SU-DHL-6 (cell line): ENCODE data around the gene MAST4.

ENCODE experiments used
- H2AFZ ChIP-seq: fragments of 200-600 bp; sonication (generic); 2 replicates; pipeline ENCODE4 v1.6.1; 2014; ENCODE audit warnings: low read depth, mild to moderate bottlenecking, moderate library complexity, mixed read lengths, antibody characterized with exemption, low read length; ENCODE audit not compliant: severe bottlenecking
- H3F3A ChIP-seq: fragments of 200-600 bp; shearing (Covaris generic); 2 replicates; pipeline ENCODE4 v1.6.0; 2016; ENCODE audit warnings: antibody characterized with exemption, mild to moderate bottlenecking; ENCODE audit not compliant: insufficient read depth
- H3K27ac ChIP-seq: fragments of 200-600 bp; sonication (generic); 2 replicates; pipeline ENCODE4 v1.5.1; 2016; ENCODE audit warnings: low read depth, mild to moderate bottlenecking, low read length, moderate library complexity, mixed read lengths
- H3K27me3 ChIP-seq: fragments of 200-600 bp; sonication (generic), shearing (Covaris generic); 2 replicates; pipeline ENCODE4 v1.6.0; 2014; ENCODE audit warnings: mild to moderate bottlenecking, low read length
- H3K36me3 ChIP-seq: fragments of 200-600 bp; sonication (generic); 2 replicates; pipeline ENCODE4 v1.6.1; 2014; ENCODE audit warnings: mild to moderate bottlenecking, low read length, mixed read lengths
- H3K4me2 ChIP-seq: fragments of 300-600, 200-600 bp; shearing (Covaris generic), sonication (generic); 2 replicates; pipeline ENCODE4 v1.6.0; 2014; ENCODE audit warnings: low read length, low read depth, mild to moderate bottlenecking; ENCODE audit not compliant: poor library complexity, severe bottlenecking
- H3K4me3 ChIP-seq: fragments of 200-600 bp; sonication (generic); 2 replicates; pipeline ENCODE4 v1.5.1; 2014; ENCODE audit warnings: antibody characterized with exemption, low read length, mild to moderate bottlenecking, mixed read lengths; ENCODE audit not compliant: insufficient read depth, poor library complexity, severe bottlenecking
- H3K79me2 ChIP-seq: fragments of 200-600 bp; sonication (generic); 2 replicates; pipeline ENCODE4 v1.6.1; 2014; ENCODE audit warnings: mild to moderate bottlenecking, low read length, moderate library complexity; ENCODE audit not compliant: insufficient read depth
- H3K9ac ChIP-seq: fragments of 200-600 bp; sonication (generic); 2 replicates; pipeline ENCODE4 v1.7.0; 2014; ENCODE audit warnings: mild to moderate bottlenecking, low read length
- H3K9me2 ChIP-seq: fragments of 200-600 bp; sonication (generic); replicated peaks from 2 replicates; pipeline ENCODE4 v1.6.1; 2014; ENCODE audit warnings: low read length; ENCODE audit not compliant: insufficient read depth
- H3K9me3 ChIP-seq: fragments of 200-600 bp; sonication (generic); 2 replicates; pipeline ENCODE4 v1.6.1; 2014; ENCODE audit warnings: low read length, mixed read lengths; ENCODE audit not compliant: insufficient read depth
- H4K20me1 ChIP-seq: fragments of 200-600 bp; sonication (generic); 2 replicates; pipeline ENCODE4 v1.6.1; 2014; ENCODE audit warnings: low read depth, mild to moderate bottlenecking, antibody characterized with exemption, low read length, moderate library complexity, mixed read lengths
- CTCF ChIP-seq: fragments of 200-600 bp; sonication (generic); IDR thresholded peaks from one replicate; pipeline ENCODE4 v1.5.1; 2017; ENCODE audit warnings: antibody characterized with exemption, mild to moderate bottlenecking, low read length, moderate library complexity; ENCODE audit not compliant: insufficient read depth, poor library complexity, severe bottlenecking
- EZH2phosphoT487 ChIP-seq: fragments of 200-600 bp; sonication (generic), shearing (Covaris generic); conservative IDR thresholded peaks from 2 replicates; pipeline ENCODE4 v1.6.1; 2018; ENCODE audit warnings: mild to moderate bottlenecking, antibody characterized with exemption, low read length, moderate library complexity, mixed read lengths

The MAST4 gene

GRCh38 chr5:67188274-67189078 lies 592.3 kb downstream of the MAST4 start:
- Histone ChIP-seq H4K20me1 (no peaks in the 10 kb centered on the region), H3F3A (no peaks in the 10 kb centered on the region), H3K9me3 (no peaks in the 10 kb centered on the region), H3K79me2 (peaks cover 13% of the 10 kb centered on the region), H3K9me2 (no peaks in the 10 kb centered on the region), H2AFZ (no peak overlapping the region), H3K36me3 (peaks cover 3% of the 10 kb centered on the region; the same call in 1 of the 2 replicates), H3K4me2 (peak overlapping the region; percentile 27), H3K27me3 (no peaks in the 10 kb centered on the region), H3K9ac (no peak overlapping the region), H3K27ac (peak overlapping the region; percentile 36), H3K4me3 (no peak overlapping the region)
- no peak for TF ChIP-seq EZH2phosphoT487
- no peak for TF ChIP-seq CTCF

GRCh38 chr5:67189079-67189354 lies 592.8 kb downstream of the MAST4 start:
- H3K27ac ChIP-seq, result peak overlapping the region; percentile 16; the same call in 1 of the 2 replicates
- H4K20me1 ChIP-seq, result no peaks in the 10 kb centered on the region
- no peak overlapping the region for H3K4me3 ChIP-seq
- TF ChIP-seq EZH2phosphoT487, result no peak
- no peak for TF ChIP-seq CTCF
- peak overlapping the region; percentile 20 for H2AFZ ChIP-seq
- H3F3A ChIP-seq, result no peaks in the 10 kb centered on the region
- H3K36me3 ChIP-seq, result peaks cover 3% of the 10 kb centered on the region; the same call in 1 of the 2 replicates
- 0 out of 2 replicates have a peak overlapping the region, but pooled peaks have one; percentile 11 for H3K9ac ChIP-seq
- no peaks in the 10 kb centered on the region for H3K27me3 ChIP-seq
- peaks cover 17% of the 10 kb centered on the region for H3K79me2 ChIP-seq
- no peaks in the 10 kb centered on the region for H3K9me3 ChIP-seq
- H3K4me2 ChIP-seq, result peak overlapping the region; percentile 27
- H3K9me2 ChIP-seq, result no peaks in the 10 kb centered on the region

GRCh38 chr5:67189931-67190330 lies 593.7 kb downstream of the MAST4 start:
- Histone ChIP-seq H4K20me1 (no peaks in the 10 kb centered on the region), H3F3A (no peaks in the 10 kb centered on the region), H3K4me3 (no peak overlapping the region), H3K79me2 (peaks cover 24% of the 10 kb centered on the region), H3K27ac (no peak overlapping the region), H3K27me3 (no peaks in the 10 kb centered on the region), H2AFZ (no peak overlapping the region), H3K36me3 (peaks cover 3% of the 10 kb centered on the region; the same call in 1 of the 2 replicates), H3K4me2 (peak overlapping the region; percentile 27), H3K9ac (no peak overlapping the region), H3K9me2 (no peaks in the 10 kb centered on the region), H3K9me3 (no peaks in the 10 kb centered on the region)
- TF ChIP-seq EZH2phosphoT487, result no peak
- TF ChIP-seq CTCF, result no peak
